ENCODE results near the gene RSPH6A.
"Not testable (repeated sequence)": the region's sequence is repeated elsewhere in the genome, so short reads cannot be mapped to it uniquely, and the experiment has no call there.

Gene RSPH6A

DNA sequence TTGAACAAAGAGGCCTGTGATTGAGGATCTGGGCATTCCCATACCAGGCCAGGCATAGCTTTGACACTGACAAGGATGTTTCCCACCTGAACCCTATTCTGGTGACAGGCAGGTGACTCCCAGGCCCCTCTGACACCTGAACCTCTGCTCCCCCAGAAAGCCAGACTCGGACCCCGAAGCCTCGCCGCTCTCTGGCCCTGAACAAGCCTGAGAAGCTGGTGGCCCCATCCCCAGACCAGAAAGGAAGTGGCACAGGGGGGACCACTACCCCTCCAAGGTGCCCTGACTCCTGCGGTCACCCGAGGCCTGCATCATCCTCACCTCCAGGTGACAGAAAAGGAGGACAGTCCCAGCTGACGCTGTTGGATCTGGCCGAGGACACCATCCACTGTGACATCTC lies 60.8 kb downstream of the RSPH6A start:
- H3K79me2 ChIP-seq (ENCODE audit: insufficient read depth, low read length), result no peaks in the 10 kb centered on the region
- H3F3A ChIP-seq (ENCODE audit: low read depth), result no peaks in the 10 kb centered on the region
- no peak overlapping the region; the same call in 1 of the 2 replicates for H2AFZ ChIP-seq (ENCODE audit: low read length)
- H3K4me1 ChIP-seq (ENCODE audit: insufficient read depth, low read length, poor library complexity, severe bottlenecking), result no peaks in the 10 kb centered on the region
- H3K4me2 ChIP-seq (ENCODE audit: low read depth, low read length, poor library complexity, severe bottlenecking), result no peak overlapping the region
- no peaks in the 10 kb centered on the region for H4K20me1 ChIP-seq (ENCODE audit: insufficient read depth, low read length, poor library complexity, severe bottlenecking)
- H3K27me3 ChIP-seq (ENCODE audit: insufficient read depth, low read length, poor library complexity, severe bottlenecking), result no peaks in the 10 kb centered on the region
- H3K9me2 ChIP-seq (replicated peaks; ENCODE audit: low read depth, low read length), result no peaks in the 10 kb centered on the region
- H3K36me3 ChIP-seq (ENCODE audit: insufficient read depth, low read length), result no peaks in the 10 kb centered on the region
- TF ChIP-seq EZH2phosphoT487 (IDR thresholded peaks at IDR 0.05; ENCODE audit: borderline replicate concordance), result no peak
- TF ChIP-seq, protein P1, sequence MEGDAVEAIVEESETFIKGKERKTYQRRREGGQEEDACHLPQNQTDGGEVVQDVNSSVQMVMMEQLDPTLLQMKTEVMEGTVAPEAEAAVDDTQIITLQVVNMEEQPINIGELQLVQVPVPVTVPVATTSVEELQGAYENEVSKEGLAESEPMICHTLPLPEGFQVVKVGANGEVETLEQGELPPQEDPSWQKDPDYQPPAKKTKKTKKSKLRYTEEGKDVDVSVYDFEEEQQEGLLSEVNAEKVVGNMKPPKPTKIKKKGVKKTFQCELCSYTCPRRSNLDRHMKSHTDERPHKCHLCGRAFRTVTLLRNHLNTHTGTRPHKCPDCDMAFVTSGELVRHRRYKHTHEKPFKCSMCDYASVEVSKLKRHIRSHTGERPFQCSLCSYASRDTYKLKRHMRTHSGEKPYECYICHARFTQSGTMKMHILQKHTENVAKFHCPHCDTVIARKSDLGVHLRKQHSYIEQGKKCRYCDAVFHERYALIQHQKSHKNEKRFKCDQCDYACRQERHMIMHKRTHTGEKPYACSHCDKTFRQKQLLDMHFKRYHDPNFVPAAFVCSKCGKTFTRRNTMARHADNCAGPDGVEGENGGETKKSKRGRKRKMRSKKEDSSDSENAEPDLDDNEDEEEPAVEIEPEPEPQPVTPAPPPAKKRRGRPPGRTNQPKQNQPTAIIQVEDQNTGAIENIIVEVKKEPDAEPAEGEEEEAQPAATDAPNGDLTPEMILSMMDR (conservative IDR thresholded peaks at IDR 0.05; ENCODE audit: low read length), result no peak
- no peak overlapping the region for H3K4me3 ChIP-seq (ENCODE audit: low read length, poor library complexity, severe bottlenecking)
- no peak overlapping the region for H3K9ac ChIP-seq (ENCODE audit: low read depth, low read length, poor library complexity, severe bottlenecking)
- no peaks in the 10 kb centered on the region for H3K9me3 ChIP-seq (ENCODE audit: insufficient read depth, low read depth, low read length)

DNA sequence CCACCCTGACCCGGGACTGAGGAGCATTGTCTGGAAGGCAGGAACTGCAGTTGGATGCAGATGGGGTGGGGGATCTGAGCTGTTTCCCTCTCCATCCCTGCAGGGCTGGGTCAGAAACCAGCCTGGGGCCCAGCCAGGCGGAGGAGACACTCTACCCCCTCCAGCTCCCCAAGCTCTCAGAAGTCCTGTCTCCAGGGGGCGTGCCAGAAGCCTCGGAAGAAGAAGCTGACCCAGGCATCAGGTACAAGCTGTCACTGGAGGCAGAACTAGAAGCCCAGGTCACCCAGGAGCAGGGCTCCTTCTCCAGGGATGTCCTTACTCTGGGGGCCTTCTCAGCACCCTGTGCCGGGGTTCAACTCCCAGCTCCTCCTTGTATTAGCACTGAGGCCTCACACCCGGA lies 61.6 kb downstream of the RSPH6A start:
- no peaks in the 10 kb centered on the region for H4K20me1 ChIP-seq (ENCODE audit: insufficient read depth, low read length, poor library complexity, severe bottlenecking)
- no peaks in the 10 kb centered on the region for H3K9me3 ChIP-seq (ENCODE audit: insufficient read depth, low read depth, low read length)
- no peak for TF ChIP-seq EZH2phosphoT487 (IDR thresholded peaks at IDR 0.05; ENCODE audit: borderline replicate concordance)
- TF ChIP-seq, protein P1 (conservative IDR thresholded peaks at IDR 0.05; ENCODE audit: low read length), result no peak
- no peak overlapping the region for H3K4me3 ChIP-seq (ENCODE audit: low read length, poor library complexity, severe bottlenecking)
- no peaks in the 10 kb centered on the region for H3K36me3 ChIP-seq (ENCODE audit: insufficient read depth, low read length)
- no peak overlapping the region for H2AFZ ChIP-seq (ENCODE audit: low read length)
- no peak overlapping the region for H3K9ac ChIP-seq (ENCODE audit: low read depth, low read length, poor library complexity, severe bottlenecking)
- no peaks in the 10 kb centered on the region for H3K27me3 ChIP-seq (ENCODE audit: insufficient read depth, low read length, poor library complexity, severe bottlenecking)
- no peaks in the 10 kb centered on the region for H3K4me1 ChIP-seq (ENCODE audit: insufficient read depth, low read length, poor library complexity, severe bottlenecking)
- no peaks in the 10 kb centered on the region for H3F3A ChIP-seq (ENCODE audit: low read depth)
- H3K9me2 ChIP-seq (replicated peaks; ENCODE audit: low read depth, low read length), result no peaks in the 10 kb centered on the region
- no peaks in the 10 kb centered on the region for H3K79me2 ChIP-seq (ENCODE audit: insufficient read depth, low read length)
- H3K4me2 ChIP-seq (ENCODE audit: low read depth, low read length, poor library complexity, severe bottlenecking), result no peak overlapping the region

DNA sequence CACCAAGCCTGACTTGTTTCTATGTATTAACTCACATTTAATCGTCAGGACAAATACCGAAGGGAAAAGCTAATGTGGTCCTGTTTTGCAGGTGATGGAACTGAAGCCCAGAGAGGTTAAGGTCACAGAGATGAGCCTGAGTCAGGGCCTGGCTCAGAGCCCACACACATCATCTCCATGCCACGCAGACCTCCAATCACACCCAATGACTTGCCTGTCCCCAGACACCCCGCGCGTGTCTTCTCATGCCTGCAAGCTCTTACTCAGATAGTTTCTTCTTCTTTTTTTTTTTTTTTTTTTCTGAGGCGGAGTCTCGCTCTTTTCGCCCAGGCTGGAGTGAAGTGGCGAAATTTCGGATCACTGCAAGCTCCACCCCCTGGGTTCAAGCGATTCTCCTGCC lies 62.5 kb downstream of the RSPH6A start:
- no peak overlapping the region for H3K4me2 ChIP-seq (ENCODE audit: low read depth, low read length, poor library complexity, severe bottlenecking)
- H3K79me2 ChIP-seq (ENCODE audit: insufficient read depth, low read length), result no peaks in the 10 kb centered on the region
- TF ChIP-seq, protein P1 (conservative IDR thresholded peaks at IDR 0.05; ENCODE audit: low read length), result no peak
- no peak for TF ChIP-seq EZH2phosphoT487 (IDR thresholded peaks at IDR 0.05; ENCODE audit: borderline replicate concordance)
- no peaks in the 10 kb centered on the region for H3K27me3 ChIP-seq (ENCODE audit: insufficient read depth, low read length, poor library complexity, severe bottlenecking)
- H3K9ac ChIP-seq (ENCODE audit: low read depth, low read length, poor library complexity, severe bottlenecking), result no peak overlapping the region
- H2AFZ ChIP-seq (ENCODE audit: low read length), result no peak overlapping the region
- H3F3A ChIP-seq (ENCODE audit: low read depth), result no peaks in the 10 kb centered on the region
- H3K36me3 ChIP-seq (ENCODE audit: insufficient read depth, low read length), result no peaks in the 10 kb centered on the region
- no peaks in the 10 kb centered on the region for H3K9me3 ChIP-seq (ENCODE audit: insufficient read depth, low read depth, low read length)
- H3K4me1 ChIP-seq (ENCODE audit: insufficient read depth, low read length, poor library complexity, severe bottlenecking), result no peaks in the 10 kb centered on the region
- H3K4me3 ChIP-seq (ENCODE audit: low read length, poor library complexity, severe bottlenecking), result no peak overlapping the region
- H4K20me1 ChIP-seq (ENCODE audit: insufficient read depth, low read length, poor library complexity, severe bottlenecking), result no peaks in the 10 kb centered on the region
- no peaks in the 10 kb centered on the region for H3K9me2 ChIP-seq (replicated peaks; ENCODE audit: low read depth, low read length)

DNA sequence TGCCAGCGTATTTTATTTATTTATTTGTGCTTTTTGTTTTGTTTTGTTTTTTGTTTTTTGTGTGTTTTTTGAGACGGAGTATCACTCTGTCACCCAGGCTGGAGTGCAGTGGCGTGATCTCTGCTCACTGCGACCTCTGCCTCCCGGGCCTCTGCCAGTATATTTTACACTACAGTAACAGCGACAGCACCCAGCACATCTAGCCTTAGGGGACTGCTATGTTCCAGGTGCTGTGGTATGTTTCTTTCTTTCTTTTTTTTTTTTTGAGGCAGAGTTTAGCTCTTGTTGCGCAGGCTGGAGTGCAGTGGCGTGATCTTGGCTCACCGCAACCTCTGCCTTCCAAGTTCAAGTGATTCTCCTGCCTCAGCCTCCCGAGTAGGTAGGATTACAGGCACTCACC lies 63.6 kb downstream of the RSPH6A start:
- H3F3A ChIP-seq (ENCODE audit: low read depth); H3K9me2 ChIP-seq (replicated peaks; ENCODE audit: low read depth, low read length); H3K4me2 ChIP-seq (ENCODE audit: low read depth, low read length, poor library complexity, severe bottlenecking); H3K27me3 ChIP-seq (ENCODE audit: insufficient read depth, low read length, poor library complexity, severe bottlenecking); H3K79me2 ChIP-seq (ENCODE audit: insufficient read depth, low read length); H3K4me1 ChIP-seq (ENCODE audit: insufficient read depth, low read length, poor library complexity, severe bottlenecking); H2AFZ ChIP-seq (ENCODE audit: low read length); H3K9me3 ChIP-seq (ENCODE audit: insufficient read depth, low read depth, low read length); H4K20me1 ChIP-seq (ENCODE audit: insufficient read depth, low read length, poor library complexity, severe bottlenecking); H3K4me3 ChIP-seq (ENCODE audit: low read length, poor library complexity, severe bottlenecking); H3K36me3 ChIP-seq (ENCODE audit: insufficient read depth, low read length); H3K9ac ChIP-seq (ENCODE audit: low read depth, low read length, poor library complexity, severe bottlenecking): not testable (repeated sequence)

All from Loucy (cell line).